GM19193 (cell line): Measurements from ENCODE around the gene DES.

ENCODE experiments used
- POLR2A ChIP-seq: IDR thresholded peaks from 4 replicates; pipeline ENCODE4 v1.6.1; 2011; ENCODE audit not compliant: insufficient read depth, insufficient read length; ENCODE audit errors: extremely low read depth

DES gene

GRCh38 chr2:219409619-219410018 lies 8.6 kb upstream of the DES start:
- no peak for TF ChIP-seq POLR2A

- no peak for TF ChIP-seq POLR2A
Observed at GRCh38 chr2:219410390-219410789, 7.8 kb upstream of the DES start.

GRCh38 chr2:219414857-219415256 lies 3.3 kb upstream of the DES start:
- no peak for TF ChIP-seq POLR2A

GRCh38 chr2:219415580-219416234 lies 2.5 kb upstream of the DES start:
- no peak for TF ChIP-seq POLR2A

GRCh38 chr2:219416235-219416602 lies 2.0 kb upstream of the DES start:
- no peak for TF ChIP-seq POLR2A

- TF ChIP-seq POLR2A: no peak
Observed at GRCh38 chr2:219416938-219417337, 1.2 kb upstream of the DES start.

- no peak for TF ChIP-seq POLR2A
Observed at GRCh38 chr2:219417374-219417773, 803 bp upstream of the DES start.

GRCh38 chr2:219419012-219419324 lies 791 bp downstream of the DES start:
- no peak for TF ChIP-seq POLR2A

- TF ChIP-seq POLR2A: no peak
Observed at GRCh38 chr2:219419331-219420197, 1.4 kb downstream of the DES start.

GRCh38 chr2:219420687-219421086 lies 2.5 kb downstream of the DES start:
- no peak for TF ChIP-seq POLR2A

- TF ChIP-seq POLR2A: no peak
Observed at GRCh38 chr2:219421323-219421722, 3.1 kb downstream of the DES start.

- no peak for TF ChIP-seq POLR2A
Observed at GRCh38 chr2:219422952-219423534, 4.9 kb downstream of the DES start.

- TF ChIP-seq POLR2A: no peak
Observed at GRCh38 chr2:219423652-219424377, 5.6 kb downstream of the DES start.

- TF ChIP-seq POLR2A: no peak
Observed at GRCh38 chr2:219425238-219426067, 7.3 kb downstream of the DES start.
